ENCODE data around the gene TRAPPC6A.

TRAPPC6A gene

DNA sequence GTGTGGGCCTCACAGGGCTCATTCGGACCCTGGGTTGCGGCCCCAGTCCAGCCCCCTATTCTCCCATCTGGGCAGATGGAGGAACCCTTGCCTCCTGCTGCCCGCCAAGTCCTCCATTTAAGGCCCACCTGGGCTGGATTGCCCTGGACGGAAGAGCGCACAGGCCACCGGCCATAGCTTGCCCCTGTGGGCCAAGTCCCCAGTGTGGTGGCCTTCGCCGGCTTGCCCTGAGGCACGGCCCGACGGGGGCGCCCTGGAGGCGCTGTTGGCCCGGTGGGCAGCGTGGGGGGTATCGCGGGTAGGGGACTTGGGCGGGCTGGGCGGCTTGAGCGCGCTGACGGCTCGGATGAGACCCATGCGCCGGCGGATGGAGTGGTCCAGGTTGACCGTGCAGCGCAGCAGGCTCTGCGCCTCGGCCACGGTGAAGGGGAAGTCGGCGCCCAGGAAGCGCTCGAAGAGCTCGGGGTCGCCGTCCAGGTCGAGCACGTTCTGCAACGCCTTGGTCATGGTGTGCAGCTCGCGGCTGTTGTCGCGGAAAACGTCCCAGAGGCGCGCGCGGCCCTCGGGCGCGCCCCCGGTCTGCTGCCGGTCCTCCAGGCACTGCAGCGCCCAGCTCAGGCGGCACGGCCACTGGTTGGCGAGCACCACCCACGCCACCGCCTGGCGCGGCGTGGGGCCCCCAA lies 26.1 kb downstream of the TRAPPC6A start:
- no peak for DNase-seq (ENCODE audit: low read depth)
- TF ChIP-seq CTCF (conservative IDR thresholded peaks at IDR 0.05; ENCODE audit: low read length), result no peak
- H3K4me3 ChIP-seq (ENCODE audit: low read length), result no peak overlapping the region

DNA sequence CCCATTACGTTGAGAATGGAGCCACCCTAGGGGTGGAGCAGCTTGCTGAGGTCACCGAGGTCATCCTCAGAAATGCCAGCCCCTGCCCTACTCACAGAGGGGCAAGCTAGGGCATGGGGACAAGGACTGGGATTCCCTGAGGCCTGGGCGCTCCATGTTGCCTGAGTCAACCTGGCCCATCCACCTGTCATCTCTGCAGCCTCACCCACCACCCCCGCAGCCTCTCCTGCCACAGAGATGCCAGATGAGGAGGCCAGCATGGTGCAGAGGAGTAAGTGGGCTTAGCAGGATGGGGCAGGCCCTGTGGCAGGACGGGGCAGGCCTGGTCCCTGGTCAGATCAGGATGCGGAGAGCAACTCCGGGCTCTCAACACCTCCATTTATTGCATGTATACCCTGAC lies 26.7 kb downstream of the TRAPPC6A start:
- no peak for DNase-seq (ENCODE audit: low read depth)
- TF ChIP-seq CTCF (conservative IDR thresholded peaks at IDR 0.05; ENCODE audit: low read length), result no peak
- H3K4me3 ChIP-seq (ENCODE audit: low read length), result no peak overlapping the region

- H3K4me3 ChIP-seq (ENCODE audit: low read length), result no peak overlapping the region
- no peak for DNase-seq (ENCODE audit: low read depth)
- TF ChIP-seq CTCF (conservative IDR thresholded peaks at IDR 0.05; ENCODE audit: low read length), result no peak
Measured at GRCh38 chr19:45150751-45151281, 27.2 kb downstream of the TRAPPC6A start.

DNA sequence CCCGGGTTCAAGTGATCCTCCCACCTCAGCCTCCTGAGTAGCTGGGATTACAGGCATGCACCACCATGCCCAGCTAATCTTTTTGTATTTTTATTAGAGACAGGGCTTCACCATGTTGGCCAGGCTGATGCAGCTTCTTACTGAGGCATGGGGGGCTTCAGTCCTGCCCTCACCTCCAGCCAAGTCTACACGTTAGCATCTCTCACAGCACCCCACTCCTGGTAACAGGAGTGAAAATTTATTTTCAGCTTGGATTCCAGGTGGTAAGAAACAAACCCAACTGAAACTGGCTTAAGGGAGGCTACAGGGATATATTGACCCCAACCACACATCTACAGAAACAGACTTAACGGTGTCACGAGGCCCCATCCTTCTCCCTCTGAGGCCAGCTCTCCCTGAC lies 27.9 kb downstream of the TRAPPC6A start:
- H3K4me3 ChIP-seq (ENCODE audit: low read length), result no peak overlapping the region
- no peak for DNase-seq (ENCODE audit: low read depth)
- TF ChIP-seq CTCF (conservative IDR thresholded peaks at IDR 0.05; ENCODE audit: low read length), result no peak

DNA sequence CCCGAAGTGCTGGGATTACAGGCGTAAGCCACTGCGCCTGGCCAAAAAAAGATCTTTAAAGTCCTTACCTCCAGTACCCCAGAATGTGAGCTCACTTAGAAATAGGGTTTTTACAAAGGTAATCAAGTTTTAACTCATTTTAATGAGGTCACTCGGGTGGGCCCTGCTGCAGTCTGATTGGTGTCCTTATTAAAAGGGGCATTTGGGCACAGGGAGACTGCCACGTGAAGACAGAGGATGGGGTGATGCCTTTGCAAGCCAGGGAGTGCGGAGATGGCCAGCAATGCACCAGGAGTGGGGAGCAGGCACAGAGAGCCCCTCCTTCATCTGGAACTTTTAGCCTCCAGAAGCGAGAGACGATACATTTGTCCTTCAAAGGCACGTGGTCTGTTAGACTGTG lies 28.9 kb downstream of the TRAPPC6A start:
- no peak overlapping the region for H3K4me3 ChIP-seq (ENCODE audit: low read length)
- no peak for DNase-seq (ENCODE audit: low read depth)
- TF ChIP-seq CTCF (conservative IDR thresholded peaks at IDR 0.05; ENCODE audit: low read length), result no peak

- no peak overlapping the region for H3K4me3 ChIP-seq (ENCODE audit: low read length)
- DNase-seq (ENCODE audit: low read depth), result no peak
- TF ChIP-seq CTCF (conservative IDR thresholded peaks at IDR 0.05; ENCODE audit: low read length), result no peak
Measured at GRCh38 chr19:45147835-45148676, 30.0 kb downstream of the TRAPPC6A start.

All from AG10803 (cell line).